ENCODE measurements around the gene LURAP1L.

LURAP1L gene

GRCh38 chr9:12748954-12749353 lies 25.9 kb upstream of the LURAP1L start:
- Histone ChIP-seq H3K9me3 (ENCODE audit: control insufficient read depth in 5 of 5, low read length in 5 of 5) (no peaks in the 10 kb centered on the region), H3K36me3 (ENCODE audit: control insufficient read depth in 5 of 5, insufficient read depth in 5 of 5, low read length in 5 of 5) (no peaks in the 10 kb centered on the region), H3K27ac (ENCODE audit: low read depth, low read length) (no peak overlapping the region), H3K4me1 (ENCODE audit: control insufficient read depth in 5 of 5, insufficient read depth in 5 of 5, low read length in 5 of 5) (no peaks in the 10 kb centered on the region), H3K9ac (ENCODE audit: low read length in 5 of 5) (no peak overlapping the region), H3K27me3 (ENCODE audit: control insufficient read depth in 5 of 5, insufficient read depth in 4 of 5, low read length in 5 of 5) (no peaks in the 10 kb centered on the region), H3K4me3 (ENCODE audit: low read depth in 1 of 5, low read length in 5 of 5) (no peak overlapping the region)

GRCh38 chr9:12753931-12754330 lies 20.9 kb upstream of the LURAP1L start:
- Histone ChIP-seq H3K9me3 (ENCODE audit: control insufficient read depth in 5 of 5, low read length in 5 of 5) (no peaks in the 10 kb centered on the region), H3K9ac (ENCODE audit: low read length in 5 of 5) (no peak overlapping the region), H3K36me3 (ENCODE audit: control insufficient read depth in 5 of 5, insufficient read depth in 5 of 5, low read length in 5 of 5) (no peaks in the 10 kb centered on the region), H3K27ac (ENCODE audit: low read depth, low read length) (no peak overlapping the region), H3K4me1 (ENCODE audit: control insufficient read depth in 5 of 5, insufficient read depth in 5 of 5, low read length in 5 of 5) (no peaks in the 10 kb centered on the region), H3K27me3 (ENCODE audit: control insufficient read depth in 5 of 5, insufficient read depth in 4 of 5, low read length in 5 of 5) (no peaks in the 10 kb centered on the region), H3K4me3 (ENCODE audit: low read depth in 1 of 5, low read length in 5 of 5) (no peak overlapping the region)

- no peak overlapping the region for H3K9ac ChIP-seq (ENCODE audit: low read length in 5 of 5)
- H3K27me3 ChIP-seq (ENCODE audit: control insufficient read depth in 5 of 5, insufficient read depth in 4 of 5, low read length in 5 of 5), result no peaks in the 10 kb centered on the region
- no peaks in the 10 kb centered on the region for H3K36me3 ChIP-seq (ENCODE audit: control insufficient read depth in 5 of 5, insufficient read depth in 5 of 5, low read length in 5 of 5)
- no peaks in the 10 kb centered on the region for H3K9me3 ChIP-seq (ENCODE audit: control insufficient read depth in 5 of 5, low read length in 5 of 5)
- H3K4me1 ChIP-seq (ENCODE audit: control insufficient read depth in 5 of 5, insufficient read depth in 5 of 5, low read length in 5 of 5), result peaks cover 0 to 8% (median 0%) of the 10 kb centered on the region in 5 donors
- H3K4me3 ChIP-seq (ENCODE audit: low read depth in 1 of 5, low read length in 5 of 5), result no peak overlapping the region
- no peak overlapping the region for H3K27ac ChIP-seq (ENCODE audit: low read depth, low read length)
Observed at GRCh38 chr9:12759761-12760160, 15.1 kb upstream of the LURAP1L start.

GRCh38 chr9:12760758-12761157 lies 14.1 kb upstream of the LURAP1L start:
- no peak overlapping the region for H3K27ac ChIP-seq (ENCODE audit: low read depth, low read length)
- H3K27me3 ChIP-seq (ENCODE audit: control insufficient read depth in 5 of 5, insufficient read depth in 4 of 5, low read length in 5 of 5), result no peaks in the 10 kb centered on the region
- no peaks in the 10 kb centered on the region for H3K9me3 ChIP-seq (ENCODE audit: control insufficient read depth in 5 of 5, low read length in 5 of 5)
- H3K36me3 ChIP-seq (ENCODE audit: control insufficient read depth in 5 of 5, insufficient read depth in 5 of 5, low read length in 5 of 5), result no peaks in the 10 kb centered on the region
- no peak overlapping the region for H3K9ac ChIP-seq (ENCODE audit: low read length in 5 of 5)
- H3K4me1 ChIP-seq (ENCODE audit: control insufficient read depth in 5 of 5, insufficient read depth in 5 of 5, low read length in 5 of 5), result peaks cover 0 to 8% (median 0%) of the 10 kb centered on the region in 5 donors
- H3K4me3 ChIP-seq (ENCODE audit: low read depth in 1 of 5, low read length in 5 of 5), result no peak overlapping the region

GRCh38 chr9:12764150-12764549 lies 10.7 kb upstream of the LURAP1L start:
- no peak overlapping the region for H3K4me3 ChIP-seq (ENCODE audit: low read depth in 1 of 5, low read length in 5 of 5)
- H3K4me1 ChIP-seq (ENCODE audit: control insufficient read depth in 5 of 5, insufficient read depth in 5 of 5, low read length in 5 of 5), result peaks cover 0 to 18% (median 4%) of the 10 kb centered on the region in 5 donors
- no peaks in the 10 kb centered on the region for H3K9me3 ChIP-seq (ENCODE audit: control insufficient read depth in 5 of 5, low read length in 5 of 5)

GRCh38 chr9:12765088-12765798 lies 9.6 kb upstream of the LURAP1L start:
- Histone ChIP-seq H3K4me3 (ENCODE audit: low read depth in 1 of 5, low read length in 5 of 5) (no peak overlapping the region), H3K36me3 (ENCODE audit: control insufficient read depth in 5 of 5, insufficient read depth in 5 of 5, low read length in 5 of 5) (no peaks in the 10 kb centered on the region), H3K4me1 (ENCODE audit: control insufficient read depth in 5 of 5, insufficient read depth in 5 of 5, low read length in 5 of 5) (peaks cover 0 to 10% (median 3%) of the 10 kb centered on the region in 5 donors), H3K9ac (ENCODE audit: low read length in 5 of 5) (no peak overlapping the region), H3K9me3 (ENCODE audit: control insufficient read depth in 5 of 5, low read length in 5 of 5) (peaks cover 0 to 4% (median 0%) of the 10 kb centered on the region in 5 donors), H3K27me3 (ENCODE audit: control insufficient read depth in 5 of 5, insufficient read depth in 4 of 5, low read length in 5 of 5) (no peaks in the 10 kb centered on the region), H3K27ac (ENCODE audit: low read depth, low read length) (no peak overlapping the region)

More at GRCh38 chr9:12764150-12764549, 10.7 kb upstream of the LURAP1L start:
- H3K27me3 ChIP-seq (ENCODE audit: control insufficient read depth in 5 of 5, insufficient read depth in 4 of 5, low read length in 5 of 5), result no peaks in the 10 kb centered on the region
- no peaks in the 10 kb centered on the region for H3K36me3 ChIP-seq (ENCODE audit: control insufficient read depth in 5 of 5, insufficient read depth in 5 of 5, low read length in 5 of 5)
- no peak overlapping the region for H3K27ac ChIP-seq (ENCODE audit: low read depth, low read length)
- no peak overlapping the region for H3K9ac ChIP-seq (ENCODE audit: low read length in 5 of 5)

GRCh38 chr9:12766357-12766756 lies 8.5 kb upstream of the LURAP1L start:
- no peak overlapping the region for H3K4me3 ChIP-seq (ENCODE audit: low read depth in 1 of 5, low read length in 5 of 5)
- H3K27me3 ChIP-seq (ENCODE audit: control insufficient read depth in 5 of 5, insufficient read depth in 4 of 5, low read length in 5 of 5), result no peaks in the 10 kb centered on the region
- H3K27ac ChIP-seq (ENCODE audit: low read depth, low read length), result no peak overlapping the region
- peaks cover 0 to 6% (median 0%) of the 10 kb centered on the region in 5 donors for H3K9me3 ChIP-seq (ENCODE audit: control insufficient read depth in 5 of 5, low read length in 5 of 5)
- H3K4me1 ChIP-seq (ENCODE audit: control insufficient read depth in 5 of 5, insufficient read depth in 5 of 5, low read length in 5 of 5), result peaks cover 0 to 10% (median 3%) of the 10 kb centered on the region in 5 donors
- no peaks in the 10 kb centered on the region for H3K36me3 ChIP-seq (ENCODE audit: control insufficient read depth in 5 of 5, insufficient read depth in 5 of 5, low read length in 5 of 5)
- H3K9ac ChIP-seq (ENCODE audit: low read length in 5 of 5), result no peak overlapping the region

- no peak overlapping the region for H3K9ac ChIP-seq (ENCODE audit: low read length in 5 of 5)
- no peak overlapping the region for H3K4me3 ChIP-seq (ENCODE audit: low read depth in 1 of 5, low read length in 5 of 5)
- no peak overlapping the region for H3K27ac ChIP-seq (ENCODE audit: low read depth, low read length)
- no peaks in the 10 kb centered on the region for H3K27me3 ChIP-seq (ENCODE audit: control insufficient read depth in 5 of 5, insufficient read depth in 4 of 5, low read length in 5 of 5)
- peaks cover 0 to 6% (median 0%) of the 10 kb centered on the region in 5 donors for H3K9me3 ChIP-seq (ENCODE audit: control insufficient read depth in 5 of 5, low read length in 5 of 5)
- no peaks in the 10 kb centered on the region for H3K36me3 ChIP-seq (ENCODE audit: control insufficient read depth in 5 of 5, insufficient read depth in 5 of 5, low read length in 5 of 5)
- H3K4me1 ChIP-seq (ENCODE audit: control insufficient read depth in 5 of 5, insufficient read depth in 5 of 5, low read length in 5 of 5), result peaks cover 0 to 24% (median 11%) of the 10 kb centered on the region in 5 donors
Observed at GRCh38 chr9:12770261-12770660, 4.6 kb upstream of the LURAP1L start.

- H3K9ac ChIP-seq (ENCODE audit: low read length in 5 of 5), result no peak overlapping the region
- peaks cover 0 to 6% (median 0%) of the 10 kb centered on the region in 5 donors for H3K9me3 ChIP-seq (ENCODE audit: control insufficient read depth in 5 of 5, low read length in 5 of 5)
- H3K36me3 ChIP-seq (ENCODE audit: control insufficient read depth in 5 of 5, insufficient read depth in 5 of 5, low read length in 5 of 5), result no peaks in the 10 kb centered on the region
- peak overlapping the region; percentile 37 for H3K27ac ChIP-seq (ENCODE audit: low read depth, low read length)
- H3K4me3 ChIP-seq (ENCODE audit: low read depth in 1 of 5, low read length in 5 of 5), result no peak overlapping the region
- H3K27me3 ChIP-seq (ENCODE audit: control insufficient read depth in 5 of 5, insufficient read depth in 4 of 5, low read length in 5 of 5), result no peaks in the 10 kb centered on the region
- peaks cover 0 to 28% (median 20%) of the 10 kb centered on the region in 5 donors for H3K4me1 ChIP-seq (ENCODE audit: control insufficient read depth in 5 of 5, insufficient read depth in 5 of 5, low read length in 5 of 5)
Observed at GRCh38 chr9:12771891-12772290, 2.9 kb upstream of the LURAP1L start.

GRCh38 chr9:12773562-12773961 lies 1.3 kb upstream of the LURAP1L start:
- Histone ChIP-seq H3K4me1 (ENCODE audit: control insufficient read depth in 5 of 5, insufficient read depth in 5 of 5, low read length in 5 of 5) (peaks cover 0 to 45% (median 32%) of the 10 kb centered on the region in 5 donors), H3K9me3 (ENCODE audit: control insufficient read depth in 5 of 5, low read length in 5 of 5) (peaks cover 0 to 6% (median 0%) of the 10 kb centered on the region in 5 donors), H3K27me3 (ENCODE audit: control insufficient read depth in 5 of 5, insufficient read depth in 4 of 5, low read length in 5 of 5) (no peaks in the 10 kb centered on the region), H3K36me3 (ENCODE audit: control insufficient read depth in 5 of 5, insufficient read depth in 5 of 5, low read length in 5 of 5) (no peaks in the 10 kb centered on the region), H3K4me3 (ENCODE audit: low read depth in 1 of 5, low read length in 5 of 5) (no peak overlapping the region), H3K27ac (ENCODE audit: low read depth, low read length) (peak overlapping the region; percentile 75), H3K9ac (ENCODE audit: low read length in 5 of 5) (peak overlapping the region in 1 of 5 donors; percentile 6)

Data from subcutaneous abdominal adipose tissue (tissue), 5 donors.